NCI-H748 (cell line): ENCODE results near the gene BRD9.
"Not testable (repeated sequence)": the region's sequence is repeated elsewhere in the genome, so short reads cannot be mapped to it uniquely, and the experiment has no call there.

ENCODE experiments used
- DNase-seq: peaks from one replicate; lab custom pipeline; 2025; ENCODE audit not compliant: unreplicated experiment; lab: John Stamatoyannopoulos, UW

Gene BRD9

GRCh38 chr5:881551-881935 lies 11.1 kb downstream of the BRD9 start:
- no peak for DNase-seq

DNA sequence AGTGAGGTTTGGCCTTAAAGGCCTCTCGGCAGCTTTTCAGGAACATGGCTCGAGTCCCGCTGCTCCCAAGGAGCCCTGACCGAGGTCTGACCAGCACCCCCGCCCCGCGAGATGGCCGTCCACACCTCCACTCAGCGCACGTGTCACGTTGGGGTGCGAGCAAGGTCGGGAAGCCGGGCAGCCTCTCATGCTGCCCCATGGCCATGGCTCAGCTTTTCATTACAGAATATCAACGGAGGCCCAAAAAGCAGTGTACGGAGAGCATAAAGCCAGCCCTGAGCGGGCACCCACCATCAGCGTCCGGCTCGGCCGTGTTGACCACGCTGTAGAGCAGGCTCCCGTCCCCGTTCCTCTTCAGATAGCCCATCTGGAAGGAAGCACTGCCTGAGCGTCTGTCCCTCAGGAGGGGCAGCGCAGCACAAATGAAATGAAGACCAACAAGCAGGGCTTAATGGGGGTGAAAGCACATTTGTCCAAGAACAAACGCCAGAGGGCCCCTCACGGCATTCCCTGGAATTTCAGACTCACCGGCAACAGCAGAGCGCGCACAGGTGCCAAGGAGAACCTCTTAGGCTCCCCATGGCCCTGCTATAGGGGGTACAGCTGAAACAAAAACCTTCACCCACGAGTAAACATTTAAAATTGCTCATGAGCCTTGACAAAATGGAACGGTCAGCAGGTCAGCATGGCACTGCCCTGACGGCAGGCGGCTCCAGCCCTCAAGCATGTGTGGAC lies 11.6 kb downstream of the BRD9 start:
- no peak for DNase-seq

- not testable (repeated sequence) for DNase-seq
These were observed 13.9 kb downstream of the BRD9 start for GRCh38 chr5:878677-879076.

- DNase-seq = peak; percentile 31
These were observed 14.5 kb downstream of the BRD9 start for GRCh38 chr5:878125-878524.

DNA sequence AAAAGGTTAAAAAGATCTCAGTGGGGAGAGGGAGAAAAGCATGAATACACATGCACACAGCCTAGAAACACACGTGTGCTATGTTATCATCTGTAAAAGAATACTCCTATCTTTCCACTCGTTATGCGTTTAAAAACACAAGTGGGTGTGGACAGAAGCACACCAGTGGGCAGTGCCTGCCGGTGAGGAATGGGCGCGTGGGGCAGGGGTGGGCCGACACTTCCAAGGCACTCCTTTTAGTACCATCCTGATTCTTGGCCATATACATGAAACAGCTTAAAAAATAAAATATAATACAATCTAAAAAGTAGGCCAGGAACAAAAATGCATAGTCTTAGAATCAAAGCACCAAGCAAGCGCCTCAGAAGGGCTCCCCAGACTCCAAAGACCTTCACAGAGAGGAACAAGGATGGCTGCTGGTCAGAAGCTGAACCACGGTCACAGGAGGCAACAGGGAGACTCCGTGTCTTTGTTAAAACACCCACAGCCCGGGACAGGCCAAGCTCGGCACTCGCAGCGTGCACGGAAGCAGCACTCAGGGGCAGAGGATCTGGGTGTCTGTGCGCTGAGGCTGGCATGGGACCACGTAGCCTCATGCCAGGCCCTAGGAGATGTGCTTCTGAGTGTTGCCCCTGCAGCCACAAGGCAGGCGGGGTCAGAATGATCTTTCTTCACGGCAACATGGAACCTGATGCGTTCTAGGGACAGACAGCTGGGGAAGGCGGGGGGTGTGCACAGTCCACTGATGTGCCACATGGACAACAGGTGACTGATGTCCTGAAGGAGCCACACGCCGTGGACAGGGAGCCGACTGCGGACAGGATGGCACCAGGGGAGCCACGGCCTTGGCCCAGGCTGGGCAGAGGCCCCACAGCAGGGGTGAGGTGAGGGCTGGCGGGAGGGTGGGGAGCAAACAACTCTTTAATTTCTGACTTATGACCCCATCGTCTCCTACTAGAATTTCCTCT lies 15.9 kb downstream of the BRD9 start:
- no peak for DNase-seq

GRCh38 chr5:875931-876330 lies 16.7 kb downstream of the BRD9 start:
- DNase-seq = no peak

- DNase-seq = no peak
These were observed 19.3 kb downstream of the BRD9 start for GRCh38 chr5:873328-873727.

- no peak for DNase-seq
These were observed 20.3 kb downstream of the BRD9 start for GRCh38 chr5:872301-872700.

GRCh38 chr5:871596-872298 lies 20.9 kb downstream of the BRD9 start:
- DNase-seq = no peak

GRCh38 chr5:870956-871355 lies 21.6 kb downstream of the BRD9 start:
- no peak for DNase-seq

GRCh38 chr5:868428-869135 lies 24.0 kb downstream of the BRD9 start:
- DNase-seq = no peak

- DNase-seq = no peak
These were observed 25.2 kb downstream of the BRD9 start for GRCh38 chr5:867300-867870.

- no peak for DNase-seq
These were observed 26.8 kb downstream of the BRD9 start for GRCh38 chr5:865771-866170.

- DNase-seq = no peak
These were observed 27.5 kb downstream of the BRD9 start for GRCh38 chr5:865168-865521.

GRCh38 chr5:864492-865167 lies 28.0 kb downstream of the BRD9 start:
- DNase-seq = no peak

- DNase-seq = no peak
These were observed 29.3 kb downstream of the BRD9 start for GRCh38 chr5:863244-863805.

DNA sequence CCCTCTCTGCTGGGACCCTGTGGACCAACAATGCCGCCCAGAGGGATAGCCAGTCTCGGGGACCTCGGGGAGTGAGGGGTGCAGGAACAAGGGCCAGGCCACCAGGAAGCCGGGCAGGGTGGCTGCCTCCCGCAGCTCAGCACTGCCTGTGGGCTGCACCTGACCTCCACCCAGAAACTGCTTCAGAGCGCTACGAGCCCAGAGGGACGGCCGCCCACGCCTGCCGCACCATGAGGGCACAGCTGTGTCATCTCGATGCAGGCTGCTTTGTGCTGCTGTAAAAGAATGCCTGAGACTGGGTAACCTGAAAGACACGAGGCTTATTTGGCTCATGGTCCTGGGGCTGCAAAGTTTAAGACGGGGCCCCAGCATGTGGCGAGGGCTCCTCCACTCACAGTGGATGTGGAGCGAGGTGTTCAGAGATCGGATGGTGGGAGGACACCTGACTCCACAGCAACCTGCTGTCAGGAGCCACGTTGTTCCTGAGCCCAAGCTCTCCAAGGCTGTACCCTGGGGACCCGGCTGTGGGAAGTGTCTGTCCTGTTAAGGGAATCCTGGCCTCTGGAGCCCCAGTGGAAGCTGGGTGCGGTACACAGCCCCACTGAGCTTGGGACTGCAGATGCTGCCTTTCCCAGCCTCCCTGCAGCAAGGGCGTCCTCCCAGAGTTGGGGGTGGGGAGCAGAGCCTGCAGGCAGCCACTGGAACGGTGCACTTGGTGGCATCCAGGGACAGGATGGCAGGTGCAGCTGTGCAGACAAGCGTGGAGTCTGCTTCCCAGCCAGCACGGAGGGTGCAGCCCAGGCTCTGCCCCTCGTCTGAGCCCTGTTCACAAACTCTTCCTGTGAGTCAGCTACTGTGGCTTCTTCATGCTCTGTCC lies 30.0 kb downstream of the BRD9 start:
- no peak for DNase-seq

- no peak for DNase-seq
These were observed 30.9 kb downstream of the BRD9 start for GRCh38 chr5:861442-862366.
